SIG-M5 (cell line): ENCODE data around the gene FOXG1.

Experiments
- DNase-seq: peaks from one replicate; lab custom pipeline; 2025; lab: John Stamatoyannopoulos, UW

The FOXG1 gene

DNA sequence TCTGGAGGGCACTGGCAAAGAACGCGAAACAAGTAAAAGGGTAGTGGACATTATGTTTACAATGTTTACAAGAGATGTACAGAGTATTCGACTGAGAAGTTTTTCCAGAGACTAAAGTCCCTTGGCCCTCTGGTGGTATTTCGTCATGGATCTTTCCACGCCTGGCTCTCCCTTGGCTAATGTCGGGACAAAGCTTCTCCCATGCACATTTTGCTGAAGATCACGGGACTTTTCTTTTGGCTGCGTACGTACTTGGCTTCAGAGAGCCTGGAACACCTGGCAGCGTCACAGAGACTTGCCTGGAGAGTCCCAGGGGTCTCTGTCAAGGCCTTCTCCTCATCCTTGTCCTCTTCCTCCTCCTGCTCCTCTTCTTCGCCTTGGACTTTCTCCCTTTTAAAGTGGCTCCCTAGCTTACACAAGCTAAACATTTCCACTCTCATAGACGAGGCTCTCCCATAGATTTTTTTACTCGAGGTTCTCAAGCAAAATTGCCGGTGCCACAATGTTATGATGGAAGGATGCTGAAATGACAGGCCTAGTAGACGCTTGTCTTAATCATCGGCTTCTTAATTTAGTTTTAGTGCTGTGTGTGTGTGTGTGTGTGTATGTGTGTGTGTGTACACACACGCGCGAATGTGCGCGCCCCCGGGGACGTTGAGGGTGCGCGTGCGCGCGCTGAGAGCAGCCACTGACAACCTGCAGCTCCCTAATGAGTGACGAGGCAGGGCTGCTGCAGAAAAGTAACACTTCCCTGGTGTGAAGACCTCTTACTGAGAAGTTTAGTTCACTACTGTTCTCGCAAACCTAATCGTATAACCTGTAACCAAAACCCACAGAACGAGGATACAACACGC, 4.9 kb upstream of the FOXG1 start:
- no peak for DNase-seq

DNA sequence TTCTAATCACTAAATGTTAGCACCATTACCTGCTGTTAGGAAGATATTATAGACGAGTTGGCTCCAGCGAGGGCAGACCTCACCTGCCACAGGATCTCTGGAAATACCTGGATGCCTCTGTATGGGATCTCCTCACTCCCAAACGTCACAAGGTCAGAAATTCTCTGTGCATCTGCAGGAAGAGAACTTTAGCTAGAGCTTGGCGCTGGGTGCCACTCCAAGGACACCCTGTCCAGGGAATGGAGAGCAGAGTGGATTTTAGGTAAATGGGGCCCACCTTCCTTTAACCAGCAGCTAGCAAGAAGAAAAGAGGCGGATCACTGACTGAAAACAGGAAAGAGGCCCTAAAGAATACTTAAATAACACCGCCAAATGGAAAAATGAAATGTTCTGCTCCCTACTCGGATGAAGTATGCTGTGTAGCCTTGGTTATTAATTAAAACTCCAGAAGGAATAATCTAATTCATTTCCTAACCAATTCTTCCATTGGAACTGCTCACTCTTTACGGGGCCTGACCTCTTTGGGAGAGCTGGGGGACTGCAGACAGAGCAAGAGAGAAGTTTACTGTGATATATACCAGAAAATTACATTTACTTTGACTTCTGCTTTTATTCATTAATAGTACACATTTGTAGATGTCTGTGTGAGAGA, 4.2 kb upstream of the FOXG1 start:
- no peak for DNase-seq

DNA sequence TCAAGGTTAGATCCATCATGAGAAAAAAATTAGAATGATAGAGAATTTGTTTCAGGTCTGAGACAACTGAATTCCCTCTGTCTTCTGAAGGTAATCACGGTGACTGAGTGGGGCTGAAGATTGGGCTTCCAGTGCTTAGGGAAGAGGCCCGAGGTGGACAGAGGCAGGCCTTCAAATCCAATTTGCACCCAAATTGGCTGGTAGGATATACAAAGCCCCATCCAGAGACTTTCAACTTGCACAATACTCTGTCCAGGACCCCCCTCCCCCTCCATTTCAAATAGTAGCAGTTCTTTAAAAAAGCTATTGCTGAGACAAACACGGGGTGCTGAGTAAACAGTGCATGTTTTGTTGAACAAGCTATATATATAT, 3.6 kb upstream of the FOXG1 start:
- no peak for DNase-seq

DNA sequence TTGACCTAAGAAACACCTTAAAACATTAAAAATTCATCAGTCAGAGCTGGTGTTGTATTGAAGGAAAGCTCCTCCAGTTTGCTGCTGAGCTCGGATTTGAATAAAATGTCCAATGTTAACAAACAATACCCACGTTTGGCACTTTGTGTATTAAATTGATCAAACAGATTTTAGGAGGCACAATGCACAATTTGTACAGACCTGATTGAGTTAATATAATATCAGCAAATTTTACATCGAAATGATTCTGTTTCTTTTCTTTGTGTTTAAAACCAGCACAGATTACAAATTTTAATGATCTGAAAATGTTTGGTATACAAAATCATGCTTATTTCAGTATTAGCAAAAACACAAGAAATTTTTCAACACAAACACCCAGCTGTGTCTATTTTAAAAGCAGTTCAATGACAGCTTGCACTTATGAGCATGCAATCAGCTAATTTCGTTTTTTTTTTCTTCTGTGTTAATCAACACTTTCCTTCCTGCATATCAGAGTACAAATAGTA, 2.8 kb upstream of the FOXG1 start:
- DNase-seq = no peak

DNA sequence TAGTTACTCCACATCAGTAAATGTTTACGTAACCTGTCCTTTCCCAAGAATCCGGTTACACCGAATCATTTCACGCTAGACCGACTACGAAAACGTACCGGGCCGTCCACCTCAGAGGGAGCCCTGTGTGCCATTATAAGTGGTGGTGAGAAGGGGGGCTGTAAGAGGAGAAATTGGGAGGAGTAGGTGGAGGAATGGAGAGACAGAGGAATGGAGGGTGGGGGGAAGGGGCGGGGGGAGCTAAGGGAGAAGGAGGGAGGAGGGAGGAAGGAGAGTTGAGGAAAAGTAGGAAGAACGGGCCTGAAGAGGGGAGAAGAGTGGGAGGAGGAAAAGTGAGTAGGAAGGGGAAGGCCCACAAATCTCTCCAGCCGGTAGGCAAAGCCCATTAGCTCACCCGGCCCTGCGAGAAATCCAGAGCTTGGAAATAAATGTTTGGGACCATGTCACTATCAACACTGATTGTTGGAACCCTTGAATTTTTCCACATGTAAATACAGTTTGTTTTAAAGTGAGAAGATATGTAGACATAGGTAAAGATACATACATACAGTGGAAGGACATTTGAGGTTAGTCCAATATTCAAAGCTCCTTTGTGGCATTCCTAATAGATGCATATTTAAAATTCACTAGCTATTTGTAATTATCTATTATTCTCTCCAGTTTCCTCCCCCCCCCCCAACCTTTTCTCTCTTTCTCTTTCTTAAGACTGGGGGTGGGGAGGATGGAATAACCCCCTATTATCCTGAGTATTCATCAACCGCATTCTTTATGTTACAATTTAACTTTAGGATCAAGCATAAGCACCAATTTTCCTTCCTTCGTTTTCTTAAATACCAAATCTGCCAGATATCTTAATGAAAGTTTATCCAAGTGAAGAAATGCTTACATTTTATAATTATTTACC, 2.1 kb upstream of the FOXG1 start:
- DNase-seq = no peak

DNA sequence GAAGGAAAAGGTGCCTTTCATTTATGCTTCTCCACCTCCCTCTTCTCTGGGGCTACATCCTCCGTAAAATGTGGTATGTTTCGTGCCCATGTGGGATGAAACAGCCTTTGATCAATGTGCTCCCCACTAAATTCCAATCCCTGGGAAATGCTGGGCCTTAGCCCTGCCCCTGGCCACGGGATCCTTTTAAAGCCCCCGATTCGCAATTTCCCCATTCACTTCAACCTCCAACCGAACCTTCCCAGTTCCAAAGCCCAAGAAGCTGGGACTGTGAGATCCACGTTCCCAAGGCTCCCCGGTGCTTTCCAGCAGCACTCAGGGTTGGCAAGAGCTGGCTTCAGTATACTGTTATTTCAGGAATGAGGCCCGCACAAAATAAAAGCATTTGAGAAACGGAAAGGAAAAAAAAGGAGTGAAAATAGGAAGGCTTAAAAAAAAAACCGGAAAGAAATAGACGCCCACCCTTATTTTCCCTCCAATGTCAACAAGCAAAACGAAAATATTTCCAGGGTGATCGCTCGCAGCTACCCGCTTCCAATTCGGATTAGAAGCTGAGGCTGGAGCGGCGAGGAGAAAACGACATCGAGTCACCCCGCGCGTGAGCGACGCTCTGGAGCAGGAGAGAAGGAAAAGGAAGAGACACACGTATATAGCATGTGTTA, 1.3 kb upstream of the FOXG1 start:
- DNase-seq = no peak

DNA sequence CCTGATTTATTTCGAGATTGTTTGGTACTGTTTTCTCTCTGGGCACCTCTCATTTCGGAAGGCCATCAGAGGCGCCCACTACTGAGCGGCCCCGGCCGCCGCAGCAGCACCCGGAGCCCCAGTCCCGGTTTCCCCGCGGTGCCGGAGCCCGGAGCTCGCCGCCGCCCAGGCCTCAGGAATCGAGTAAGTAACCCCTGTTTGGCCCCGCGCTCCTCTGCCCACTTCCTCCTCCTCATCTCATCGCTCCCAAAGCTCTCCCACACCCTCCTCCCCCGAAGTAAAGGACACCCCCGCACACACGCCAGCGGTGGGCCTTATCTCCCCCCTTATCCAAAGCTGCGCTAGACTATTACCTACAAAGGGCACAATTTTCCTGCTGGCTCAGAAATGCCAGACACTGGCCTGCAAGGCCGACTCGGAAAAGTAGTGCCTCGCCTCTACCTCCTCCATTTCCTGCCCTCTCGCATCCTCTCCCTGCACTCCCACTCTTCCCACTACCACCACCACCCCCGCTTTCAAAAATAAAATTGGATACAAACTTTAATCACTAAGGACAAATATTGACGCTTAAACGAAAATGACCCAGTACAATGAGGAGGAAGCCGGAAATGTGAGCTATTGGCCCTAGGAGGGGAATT, 637 bp upstream of the FOXG1 start:
- DNase-seq = no peak

DNA sequence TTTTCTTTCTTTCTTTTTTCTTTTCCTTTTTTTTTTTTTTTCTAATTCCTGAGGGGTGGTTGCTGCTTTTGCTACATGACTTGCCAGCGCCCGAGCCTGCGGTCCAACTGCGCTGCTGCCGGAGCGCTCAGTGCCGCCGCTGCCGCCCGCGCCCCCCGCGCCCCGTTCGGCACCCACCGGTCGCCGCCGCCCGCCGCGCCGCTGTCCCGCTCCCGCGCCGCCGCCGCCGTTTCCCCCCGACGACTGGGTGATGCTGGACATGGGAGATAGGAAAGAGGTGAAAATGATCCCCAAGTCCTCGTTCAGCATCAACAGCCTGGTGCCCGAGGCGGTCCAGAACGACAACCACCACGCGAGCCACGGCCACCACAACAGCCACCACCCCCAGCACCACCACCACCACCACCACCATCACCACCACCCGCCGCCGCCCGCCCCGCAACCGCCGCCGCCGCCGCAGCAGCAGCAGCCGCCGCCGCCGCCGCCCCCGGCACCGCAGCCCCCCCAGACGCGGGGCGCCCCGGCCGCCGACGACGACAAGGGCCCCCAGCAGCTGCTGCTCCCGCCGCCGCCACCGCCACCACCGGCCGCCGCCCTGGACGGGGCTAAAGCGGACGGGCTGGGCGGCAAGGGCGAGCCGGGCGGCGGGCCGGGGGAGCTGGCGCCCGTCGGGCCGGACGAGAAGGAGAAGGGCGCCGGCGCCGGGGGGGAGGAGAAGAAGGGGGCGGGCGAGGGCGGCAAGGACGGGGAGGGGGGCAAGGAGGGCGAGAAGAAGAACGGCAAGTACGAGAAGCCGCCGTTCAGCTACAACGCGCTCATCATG, 654 bp downstream of the FOXG1 start:
- no peak for DNase-seq

DNA sequence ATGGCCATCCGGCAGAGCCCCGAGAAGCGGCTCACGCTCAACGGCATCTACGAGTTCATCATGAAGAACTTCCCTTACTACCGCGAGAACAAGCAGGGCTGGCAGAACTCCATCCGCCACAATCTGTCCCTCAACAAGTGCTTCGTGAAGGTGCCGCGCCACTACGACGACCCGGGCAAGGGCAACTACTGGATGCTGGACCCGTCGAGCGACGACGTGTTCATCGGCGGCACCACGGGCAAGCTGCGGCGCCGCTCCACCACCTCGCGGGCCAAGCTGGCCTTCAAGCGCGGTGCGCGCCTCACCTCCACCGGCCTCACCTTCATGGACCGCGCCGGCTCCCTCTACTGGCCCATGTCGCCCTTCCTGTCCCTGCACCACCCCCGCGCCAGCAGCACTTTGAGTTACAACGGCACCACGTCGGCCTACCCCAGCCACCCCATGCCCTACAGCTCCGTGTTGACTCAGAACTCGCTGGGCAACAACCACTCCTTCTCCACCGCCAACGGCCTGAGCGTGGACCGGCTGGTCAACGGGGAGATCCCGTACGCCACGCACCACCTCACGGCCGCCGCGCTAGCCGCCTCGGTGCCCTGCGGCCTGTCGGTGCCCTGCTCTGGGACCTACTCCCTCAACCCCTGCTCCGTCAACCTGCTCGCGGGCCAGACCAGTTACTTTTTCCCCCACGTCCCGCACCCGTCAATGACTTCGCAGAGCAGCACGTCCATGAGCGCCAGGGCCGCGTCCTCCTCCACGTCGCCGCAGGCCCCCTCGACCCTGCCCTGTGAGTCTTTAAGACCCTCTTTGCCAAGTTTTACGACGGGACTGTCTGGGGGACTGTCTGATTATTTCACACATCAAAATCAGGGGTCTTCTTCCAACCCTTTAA, 1.5 kb downstream of the FOXG1 start:
- DNase-seq = no peak

DNA sequence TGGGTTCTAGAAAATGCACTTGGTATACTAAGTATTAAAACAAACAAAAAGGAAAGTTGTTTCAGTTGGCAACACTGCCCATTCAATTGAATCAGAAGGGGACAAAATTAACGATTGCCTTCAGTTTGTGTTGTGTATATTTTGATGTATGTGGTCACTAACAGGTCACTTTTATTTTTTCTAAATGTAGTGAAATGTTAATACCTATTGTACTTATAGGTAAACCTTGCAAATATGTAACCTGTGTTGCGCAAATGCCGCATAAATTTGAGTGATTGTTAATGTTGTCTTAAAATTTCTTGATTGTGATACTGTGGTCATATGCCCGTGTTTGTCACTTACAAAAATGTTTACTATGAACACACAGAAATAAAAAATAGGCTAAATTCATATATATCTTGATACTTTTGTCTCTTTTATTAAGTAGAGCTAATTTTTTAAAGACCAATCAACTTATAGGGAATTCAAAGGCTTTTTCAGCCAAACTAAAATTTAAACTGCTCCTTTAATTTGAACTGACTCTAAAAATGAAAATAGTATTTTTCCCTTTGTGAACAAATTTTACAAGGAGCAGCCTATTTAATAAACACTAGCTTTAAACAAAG, 2.8 kb downstream of the FOXG1 start:
- DNase-seq = no peak

DNA sequence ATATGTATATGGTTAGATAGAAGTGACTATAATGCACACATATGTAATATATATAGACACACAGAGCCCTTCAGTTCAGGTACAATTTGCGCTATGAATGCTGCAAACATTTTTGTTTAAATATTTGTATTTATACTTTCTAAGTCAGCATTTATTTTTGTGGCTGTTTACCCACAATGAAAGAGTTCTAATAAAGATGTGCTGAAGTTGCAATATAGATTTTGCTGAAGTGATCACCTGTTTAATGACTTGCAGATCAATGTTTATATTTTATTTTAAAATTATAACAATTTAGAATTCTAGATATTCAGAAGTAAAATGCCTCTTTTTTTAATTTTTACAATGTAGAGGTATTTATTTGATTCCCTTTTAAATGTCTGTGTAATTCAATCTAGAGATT, 3.5 kb downstream of the FOXG1 start:
- no peak for DNase-seq

DNA sequence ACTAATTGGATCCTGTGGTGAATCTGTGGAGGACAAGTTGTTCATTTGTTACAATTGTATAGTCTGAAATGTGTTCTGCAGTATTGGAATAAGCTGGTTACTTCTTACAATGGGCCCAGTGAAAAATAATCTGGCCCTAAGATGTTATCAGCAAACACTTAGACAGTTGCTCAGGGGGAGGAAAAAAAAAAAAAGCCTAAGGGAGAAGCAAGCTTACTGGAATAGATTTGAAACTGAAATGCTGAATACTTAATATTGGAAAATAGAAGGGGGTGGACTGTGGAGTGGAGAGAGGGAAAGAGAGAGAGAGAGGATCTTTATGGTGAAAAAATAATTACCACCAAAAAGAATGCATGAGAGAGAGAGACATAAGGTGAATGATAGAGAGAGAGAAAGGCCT, 4.0 kb downstream of the FOXG1 start:
- no peak for DNase-seq

DNA sequence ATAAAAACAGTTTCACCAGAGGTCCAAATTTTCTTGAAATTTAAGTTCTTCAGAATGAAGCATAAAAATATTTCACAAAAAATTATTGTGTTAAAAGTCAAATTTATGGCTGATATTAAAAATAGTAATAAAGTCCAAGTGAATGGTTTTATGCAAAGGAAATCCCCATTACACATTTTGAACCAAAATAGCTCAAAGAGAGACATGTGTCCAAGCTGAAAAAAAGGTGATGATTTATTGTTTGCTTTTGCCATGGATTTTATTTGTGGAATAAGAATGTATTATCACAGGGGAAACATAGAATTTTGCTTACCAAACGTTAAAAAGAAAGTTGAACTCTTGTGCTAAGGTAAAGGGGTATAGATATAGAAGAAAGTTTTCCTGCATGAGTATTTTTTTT, 4.6 kb downstream of the FOXG1 start:
- no peak for DNase-seq

DNA sequence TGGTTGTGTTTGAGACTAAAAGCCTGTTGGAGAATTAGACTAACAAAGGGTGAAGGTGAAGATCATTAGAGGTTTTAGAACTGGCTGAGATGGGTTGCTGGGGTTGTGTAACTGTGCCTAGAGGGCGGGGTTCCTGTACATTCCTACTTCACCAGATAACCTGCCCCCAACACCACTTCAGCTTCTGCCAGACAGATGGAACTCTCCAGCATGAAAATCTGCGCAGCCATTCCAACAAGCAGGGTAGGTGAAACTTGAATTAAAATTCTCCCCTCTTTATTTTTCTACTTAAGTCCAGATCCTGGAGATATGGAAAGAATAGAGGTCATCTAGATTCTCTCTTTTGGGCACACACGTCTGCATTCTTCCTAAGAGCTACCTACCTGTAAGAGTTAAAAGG, 6.0 kb downstream of the FOXG1 start:
- DNase-seq = no peak

DNA sequence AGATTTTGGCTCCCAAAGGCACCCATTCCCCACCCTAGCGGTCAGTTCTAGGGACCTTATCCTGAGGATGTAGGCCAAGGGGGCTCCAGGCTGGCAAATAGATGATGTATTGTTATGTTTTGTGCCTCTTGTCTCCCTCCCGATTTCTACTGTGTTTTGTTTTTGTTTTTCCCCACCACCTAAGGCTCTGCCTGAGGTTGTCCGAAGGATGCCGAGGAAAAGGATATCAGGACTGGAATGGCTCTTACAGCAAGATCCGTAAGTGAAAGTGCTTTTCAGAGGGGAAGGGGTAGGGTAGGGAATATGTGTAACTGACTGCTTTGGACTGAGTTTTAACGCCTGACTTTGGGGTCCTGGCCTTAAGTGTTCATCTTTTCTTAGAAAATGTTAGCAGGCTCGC, 6.6 kb downstream of the FOXG1 start:
- no peak for DNase-seq

DNA sequence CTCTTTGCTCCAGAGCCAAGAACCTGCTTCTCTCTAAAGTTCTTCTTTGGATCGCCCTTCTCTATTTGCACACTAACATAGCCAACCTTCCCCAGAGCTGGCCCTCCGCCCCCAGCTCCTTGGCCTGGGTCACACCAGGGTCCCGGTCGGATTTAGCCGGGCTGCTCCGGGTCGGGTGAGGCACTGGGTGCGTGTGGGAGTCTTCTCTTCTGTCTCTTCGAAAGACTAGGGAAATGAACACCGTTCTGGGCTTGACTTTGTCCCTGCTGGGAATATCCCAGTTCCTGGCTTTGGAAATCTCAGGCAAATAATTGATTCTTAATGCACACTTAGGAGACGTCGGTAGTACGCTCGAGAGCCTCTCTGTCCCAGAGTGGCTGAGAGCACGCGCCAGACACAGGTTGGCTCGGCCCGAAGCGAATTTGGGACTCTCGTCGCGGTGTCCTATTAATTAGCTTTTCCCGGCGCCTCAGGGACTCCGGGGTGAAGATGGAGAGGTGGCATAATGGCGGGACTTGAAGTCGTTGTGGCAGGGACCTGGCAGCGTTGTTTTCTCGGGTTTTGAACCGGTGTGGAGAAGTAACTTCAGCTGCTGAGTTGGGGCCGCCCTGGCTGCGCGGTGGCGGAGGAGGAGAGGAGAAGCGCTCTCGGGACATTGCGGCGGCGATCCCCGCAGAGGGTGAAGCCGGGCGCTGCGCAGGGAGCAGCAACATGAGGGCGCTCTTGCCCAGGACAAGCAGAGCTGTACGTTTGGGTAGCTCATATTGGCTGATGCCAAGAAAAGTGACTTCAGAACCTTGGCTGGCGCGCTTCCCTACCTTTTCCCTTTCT, 7.5 kb downstream of the FOXG1 start:
- DNase-seq = no peak

DNA sequence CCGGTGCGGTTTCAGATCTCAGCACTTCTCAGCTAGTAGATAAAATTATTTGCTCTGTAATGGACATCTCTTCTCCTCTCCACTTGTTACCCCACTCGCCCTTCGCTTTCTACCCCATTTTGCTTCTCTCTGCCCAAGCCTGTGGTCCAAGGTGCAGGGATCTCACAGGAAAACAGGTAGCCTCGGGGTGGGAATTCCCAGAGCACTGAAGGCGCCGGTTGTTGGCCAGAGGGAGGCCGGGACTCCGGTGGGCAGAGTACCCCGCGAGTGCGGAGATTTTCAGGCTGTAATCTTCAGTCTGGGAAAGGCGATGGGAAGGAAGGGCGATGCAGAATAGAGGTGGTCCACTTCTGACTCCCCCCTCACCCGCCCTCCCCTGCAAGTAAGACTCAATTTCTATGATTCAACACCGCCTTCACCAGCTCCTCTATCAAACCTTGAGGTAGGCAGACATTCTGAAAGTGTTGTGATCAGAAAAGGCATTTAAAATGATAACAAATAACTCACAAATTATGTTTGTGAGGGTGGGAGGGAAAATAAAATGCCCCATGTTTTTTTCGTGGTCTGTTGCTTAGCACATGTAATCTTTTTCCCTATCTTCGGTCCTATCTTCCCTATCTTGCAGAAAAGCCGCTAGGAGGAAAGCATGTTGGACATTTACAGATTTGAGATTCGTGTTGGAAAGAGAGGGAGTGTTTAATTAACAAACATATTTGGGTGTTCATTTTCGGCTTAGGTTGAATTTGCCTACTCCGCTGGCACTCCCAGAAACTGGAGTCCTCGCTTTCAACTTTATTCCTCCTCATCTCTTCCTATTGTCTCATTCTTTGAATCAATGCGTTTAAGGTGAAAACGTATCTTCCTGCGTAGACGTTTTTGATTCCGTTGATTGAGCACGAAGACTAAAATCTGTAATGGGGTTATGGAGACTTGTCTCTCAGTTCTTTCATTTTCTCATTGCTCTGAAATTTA, 8.5 kb downstream of the FOXG1 start:
- DNase-seq = no peak
